Measurements from ENCODE around the gene PTOV1.

Gene PTOV1

DNA sequence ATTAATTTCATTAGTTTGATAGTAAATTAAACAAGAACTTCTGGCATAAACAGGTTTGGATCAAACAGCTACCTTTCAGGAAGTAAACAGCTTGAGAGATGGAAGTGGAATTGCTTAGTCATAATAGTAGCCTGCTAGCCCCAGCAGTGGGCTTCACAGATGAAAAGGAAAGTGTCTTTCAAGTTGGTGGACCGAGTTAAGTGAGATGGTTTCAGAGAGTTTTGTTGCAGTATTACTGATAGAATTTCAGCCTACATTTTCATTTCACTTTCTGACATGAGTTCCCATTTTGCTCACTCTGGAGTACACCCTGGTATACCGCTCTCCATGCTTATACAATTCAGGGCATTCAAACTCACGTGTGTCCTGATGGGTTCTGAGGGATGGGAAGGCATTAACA, 2.0 kb upstream of the PTOV1 start:
- DNase-seq (ENCODE audit: low spot score) = peak; percentile 59
- TF ChIP-seq, protein P1, sequence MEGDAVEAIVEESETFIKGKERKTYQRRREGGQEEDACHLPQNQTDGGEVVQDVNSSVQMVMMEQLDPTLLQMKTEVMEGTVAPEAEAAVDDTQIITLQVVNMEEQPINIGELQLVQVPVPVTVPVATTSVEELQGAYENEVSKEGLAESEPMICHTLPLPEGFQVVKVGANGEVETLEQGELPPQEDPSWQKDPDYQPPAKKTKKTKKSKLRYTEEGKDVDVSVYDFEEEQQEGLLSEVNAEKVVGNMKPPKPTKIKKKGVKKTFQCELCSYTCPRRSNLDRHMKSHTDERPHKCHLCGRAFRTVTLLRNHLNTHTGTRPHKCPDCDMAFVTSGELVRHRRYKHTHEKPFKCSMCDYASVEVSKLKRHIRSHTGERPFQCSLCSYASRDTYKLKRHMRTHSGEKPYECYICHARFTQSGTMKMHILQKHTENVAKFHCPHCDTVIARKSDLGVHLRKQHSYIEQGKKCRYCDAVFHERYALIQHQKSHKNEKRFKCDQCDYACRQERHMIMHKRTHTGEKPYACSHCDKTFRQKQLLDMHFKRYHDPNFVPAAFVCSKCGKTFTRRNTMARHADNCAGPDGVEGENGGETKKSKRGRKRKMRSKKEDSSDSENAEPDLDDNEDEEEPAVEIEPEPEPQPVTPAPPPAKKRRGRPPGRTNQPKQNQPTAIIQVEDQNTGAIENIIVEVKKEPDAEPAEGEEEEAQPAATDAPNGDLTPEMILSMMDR (IDR thresholded peaks at IDR 0.05; ENCODE audit: extremely low read depth, insufficient read depth, missing control alignments) = no peak
- in situ Hi-C loops (cut with MboI; ENCODE audit: low pct_unique_long_range_greater_than_20kb, low sequenced_read_pairs, unreplicated experiment) = no loop called here

DNA sequence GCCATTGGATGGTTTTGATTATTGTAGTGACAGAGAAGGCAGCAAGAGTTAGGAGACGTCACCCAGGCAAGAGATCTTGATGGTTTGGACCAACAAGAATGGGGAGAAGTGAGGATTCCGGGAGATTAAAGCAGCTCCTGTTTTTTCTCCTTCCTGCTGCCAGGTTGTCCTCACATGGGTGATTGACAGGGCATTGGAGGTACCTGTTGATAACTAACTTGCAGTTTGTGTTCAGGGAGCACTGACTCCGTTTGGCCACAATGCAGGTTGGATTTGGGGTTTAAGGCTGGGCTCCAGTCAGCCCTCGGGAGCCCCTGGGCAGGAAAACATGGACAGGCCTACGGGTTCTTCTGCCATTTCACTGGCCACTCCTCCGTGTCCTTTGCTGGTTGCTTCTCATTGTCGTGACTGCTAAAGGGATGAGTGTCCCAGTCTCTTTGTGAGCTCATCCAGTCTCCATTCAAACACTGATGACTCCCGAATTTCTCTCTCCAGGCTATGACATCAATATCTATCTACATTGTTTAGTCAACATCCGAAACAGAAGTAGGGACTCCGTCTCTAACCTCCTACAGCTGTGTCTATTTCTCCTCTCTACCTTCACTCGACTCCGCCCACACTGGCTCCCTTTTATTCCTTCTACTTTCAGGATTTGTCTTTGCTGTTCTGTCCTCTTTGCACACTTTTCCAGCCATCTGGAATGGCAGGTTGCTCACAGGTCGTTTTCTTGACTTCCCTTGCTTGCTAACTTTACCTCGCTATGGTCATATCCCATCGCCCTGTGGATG, 1.3 kb upstream of the PTOV1 start:
- in situ Hi-C loops (cut with MboI; ENCODE audit: low pct_unique_long_range_greater_than_20kb, low sequenced_read_pairs, unreplicated experiment) = no loop called here
- TF ChIP-seq, protein P1 (IDR thresholded peaks at IDR 0.05; ENCODE audit: extremely low read depth, insufficient read depth, missing control alignments) = no peak
- DNase-seq (ENCODE audit: low spot score) = no peak

DNA sequence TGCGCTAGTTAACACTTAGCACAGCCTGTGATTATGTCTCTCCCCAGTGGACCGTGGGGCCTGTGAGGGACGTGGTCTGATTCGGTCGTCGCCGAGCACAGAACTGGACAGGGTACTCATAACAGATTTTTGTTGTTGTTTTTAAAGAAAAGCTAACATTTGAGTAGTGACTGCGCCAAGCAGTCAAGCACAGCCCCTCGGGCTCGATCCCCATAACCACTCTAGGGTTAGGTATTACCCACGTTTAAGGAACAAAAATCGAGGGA, 805 bp upstream of the PTOV1 start:
- TF ChIP-seq, protein P1 (IDR thresholded peaks at IDR 0.05; ENCODE audit: extremely low read depth, insufficient read depth, missing control alignments) = no peak
- in situ Hi-C loops (cut with MboI; ENCODE audit: low pct_unique_long_range_greater_than_20kb, low sequenced_read_pairs, unreplicated experiment) = no loop called here
- DNase-seq (ENCODE audit: low spot score) = no peak

DNA sequence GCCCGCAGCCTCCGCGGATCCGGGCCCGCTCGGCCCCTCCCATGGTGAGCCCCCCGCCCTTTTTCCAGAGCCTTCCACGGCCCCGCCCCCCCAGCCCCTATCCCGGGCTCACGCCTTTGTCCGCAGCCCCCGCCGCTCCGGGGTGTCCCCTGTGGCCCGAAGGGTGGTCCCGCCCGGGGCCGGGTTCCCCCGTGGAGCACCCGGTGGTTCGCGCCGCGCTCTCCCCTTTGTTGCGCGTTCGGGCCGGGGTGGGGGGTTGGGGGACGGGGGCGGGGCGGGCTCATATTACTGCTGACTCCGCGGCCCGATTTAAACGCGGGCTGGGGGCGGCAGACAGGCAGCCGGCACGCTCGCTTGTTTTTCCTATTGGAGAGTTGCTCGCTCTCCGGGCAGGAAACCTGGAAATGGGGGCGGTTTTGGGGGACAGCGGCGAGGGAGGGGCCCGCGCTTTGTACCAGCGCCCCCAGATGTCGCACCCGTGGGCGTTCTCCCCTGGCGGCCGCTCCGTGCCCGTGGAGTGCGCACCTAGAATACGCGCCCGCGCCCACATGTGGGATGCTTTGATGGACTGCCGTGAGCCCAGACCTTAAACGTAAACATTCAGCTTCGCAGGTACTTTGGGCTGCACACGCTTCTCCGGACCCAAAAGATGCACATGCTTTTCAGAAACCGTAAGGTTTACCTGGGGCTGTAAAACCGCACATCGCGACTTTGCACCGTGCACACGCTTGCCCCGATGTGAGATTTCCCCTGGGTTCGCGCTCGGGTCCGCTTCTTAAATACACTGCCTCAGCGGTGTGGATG, 699 bp downstream of the PTOV1 start:
- peak; percentile 69 for DNase-seq (ENCODE audit: low spot score)
- in situ Hi-C loops (cut with MboI; ENCODE audit: low pct_unique_long_range_greater_than_20kb, low sequenced_read_pairs, unreplicated experiment) = no loop called here

DNA sequence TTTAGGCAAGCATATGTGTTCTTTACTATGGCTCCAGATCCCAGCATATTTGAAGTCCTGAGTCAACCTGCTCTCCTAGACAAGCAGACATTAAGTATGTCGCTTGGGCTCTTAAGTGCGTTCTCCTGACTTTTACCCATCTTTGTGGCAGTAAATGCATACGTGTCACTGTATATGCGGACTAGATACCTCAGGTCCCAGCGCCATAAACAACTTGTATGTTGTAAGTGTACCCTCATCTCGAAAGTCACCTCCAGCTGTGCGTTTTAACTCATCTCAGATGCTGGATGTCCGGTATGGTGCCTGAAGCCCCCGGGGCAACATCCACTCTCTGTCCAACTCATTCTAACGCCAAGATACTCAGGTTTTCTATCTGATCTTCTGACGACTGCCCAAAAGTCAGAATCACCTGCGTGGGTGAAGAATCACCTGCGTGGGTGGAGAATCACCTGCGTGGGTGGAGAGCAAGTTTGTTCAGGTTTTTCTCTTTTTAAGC, 1.7 kb downstream of the PTOV1 start:
- in situ Hi-C loops (cut with MboI; ENCODE audit: low pct_unique_long_range_greater_than_20kb, low sequenced_read_pairs, unreplicated experiment) = no loop called here
- no peak for DNase-seq (ENCODE audit: low spot score)
- TF ChIP-seq, protein P1 (IDR thresholded peaks at IDR 0.05; ENCODE audit: extremely low read depth, insufficient read depth, missing control alignments) = no peak

More for the DNA sequence above, 699 bp downstream of the PTOV1 start:
- TF ChIP-seq, protein P1 (IDR thresholded peaks at IDR 0.05; ENCODE audit: extremely low read depth, insufficient read depth, missing control alignments) = no peak

DNA sequence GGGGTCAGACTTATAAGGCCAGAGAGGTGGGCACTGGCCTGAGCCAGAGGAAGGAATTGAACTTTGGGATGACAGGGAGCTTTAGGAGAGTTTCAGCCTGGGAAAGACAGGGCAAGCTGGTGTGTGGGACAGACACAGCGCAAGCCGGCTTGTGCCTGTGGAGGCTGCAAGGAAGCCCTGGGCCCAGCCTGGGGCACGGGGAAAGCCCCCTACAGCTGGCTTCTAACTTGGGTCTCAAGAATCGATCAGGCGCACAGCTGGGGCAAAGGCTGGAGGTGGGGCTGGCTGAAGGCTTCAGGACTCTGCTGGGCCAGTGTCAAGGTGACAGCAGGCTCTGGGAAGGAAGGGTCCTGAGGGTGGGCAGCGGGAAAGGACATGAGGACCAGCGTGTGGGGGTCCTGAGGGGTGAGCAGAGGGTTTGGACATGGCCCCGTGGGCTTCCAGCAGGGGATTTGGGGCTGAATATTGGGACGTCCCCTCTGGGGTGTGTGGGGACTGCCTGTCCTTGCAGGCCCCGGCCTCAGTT, 3.0 kb downstream of the PTOV1 start:
- in situ Hi-C loops (cut with MboI; ENCODE audit: low pct_unique_long_range_greater_than_20kb, low sequenced_read_pairs, unreplicated experiment) = no loop called here
- TF ChIP-seq, protein P1 (IDR thresholded peaks at IDR 0.05; ENCODE audit: extremely low read depth, insufficient read depth, missing control alignments) = no peak
- DNase-seq (ENCODE audit: low spot score) = no peak
